Heart right ventricle (tissue), 16 donors: ENCODE data around the gene N4BP2. TPM values are rescaled to one million over a fixed set of nuclear protein-coding genes. Genes with fewer than 3 reads are reported as not detected.
A peak's percentile ranks its signal among the peaks of the same experiment; 100 is the strongest.

Source experiments
- ATAC-seq, 8 donors: fragments of 200-7000 bp; cut with Tn5 transposase; one replicate each; pipeline ENCODE4 v1.9.1; 2020; ENCODE audit warnings: mild to moderate bottlenecking in 8 of 8, moderate library complexity in 8 of 8, moderate number of reproducible peaks in 1 of 8
- DNase-seq, 2 donors: peaks; one replicate each; pipeline ENCODE4 v3.0.0-alpha.2; 2020
- H3K27ac ChIP-seq, 10 donors: fragments of 200-600 bp; sonication (generic) in 2 of 10; one replicate each; pipeline versions ENCODE4 v1.5.0 to v1.8.0; 2020 to 2022; ENCODE audit warnings: mild to moderate bottlenecking in 3 of 10
- H3K27me3 ChIP-seq, 7 donors: fragments of 200-600 bp; one replicate each; pipeline ENCODE4 v1.8.0; 2021 to 2022; ENCODE audit warnings: mild to moderate bottlenecking in 2 of 7
- H3K36me3 ChIP-seq, 9 donors: fragments of 200-600 bp; sonication (generic) in 1 of 9; one replicate each; pipeline versions ENCODE4 v1.5.0 to v1.8.0; 2020 to 2022; ENCODE audit warnings: mild to moderate bottlenecking in 2 of 9
- H3K4me1 ChIP-seq, 9 donors: fragments of 200-600 bp; sonication (generic) in 1 of 9; one replicate each; pipeline versions ENCODE4 v1.5.0 to v1.8.0; 2020 to 2022; ENCODE audit warnings: mild to moderate bottlenecking in 4 of 9
- H3K4me3 ChIP-seq, 10 donors: fragments of 200-600 bp; sonication (generic) in 2 of 10; one replicate each; pipeline versions ENCODE4 v1.5.0 to v1.8.0; 2020 to 2022; ENCODE audit warnings: mild to moderate bottlenecking in 7 of 10, moderate library complexity in 2 of 10
- H3K9me3 ChIP-seq, 11 donors: fragments of 200-600 bp in 10 of 11; sonication (generic) in 2 of 11; one replicate each; pipeline versions ENCODE4 v1.5.0 to v1.8.0; 2013 to 2022; ENCODE audit warnings: mild to moderate bottlenecking in 2 of 11, control low read depth in 1 of 11, moderate library complexity in 1 of 11
- WGBS, 2 donors: extraction: QIAGEN DNeasy Blood & Tissue Kit; methylation state at CpG; one replicate each; pipeline ENCODE4 v1.1.7; 2013; ENCODE audit warnings: inconsistent platforms in 1 of 2; 5-methylcytosine and 5-hydroxymethylcytosine counted together
- intact Hi-C, 10 donors: fragments of 100-400 bp; cut with DNase I; formaldehyde crosslinking; loops; one replicate each; pipeline versions ENCODE4 v1.11.1 to v1.14.2; 2022
- polyA plus RNA-seq, 2 donors: library from polyadenylated mRNA; stranded (reverse); fragments of 200-250 nt; gene quantifications; one replicate each; pipeline ENCODE4 v1.2.3, GENCODE V29; 2013
- total RNA-seq, 10 donors: library from RNA; stranded (reverse); fragmentation: NEBNext Ultra II Directional in 3 of 10; extraction: Animal tissue kit (Norgen Biotek cat#: 25700) in 3 of 10; gene quantifications; one replicate each; pipeline versions ENCODE4 v1.2.1 to v1.2.4, GENCODE V29; 2021 to 2023
- TF ChIP-seq, protein P1 (sequence below), 9 donors: fragments of 200-600 bp; sonication (generic) in 2 of 9; IDR thresholded peaks; one replicate each; pipeline versions ENCODE4 v1.5.0 to v1.8.0; 2021 to 2022; ENCODE audit warnings: antibody characterized with exemption in 9 of 9, mild to moderate bottlenecking in 5 of 9, moderate library complexity in 1 of 9
- donor health status: Arrhythmogenic right ventricular cardiomyopathy.
- donor health status: ischemic (EF 13 %, LVEDD 7.1; RV severe dilation, severe dysfunction).
- donor health status: healthy with polysubstance abuse.
- donor health status: DM: no; HTN: yes; CAD: no.
- donor health status: DM: no; HTN: no; CAD: no.
- donor health status: ischemic (EF 25% LVEDD 6.9; RV normal size, moderate dysfunction).
- donor health status: ischemic (EF 25% LVEDD 5.7; RV mildly dilated, moderate dysfunction).
- donor health status: healthy.
- donor health status: DM: yes; HTN: yes; CAD: no.
- donor health status: Ischemic cardiomyopathy.
- donor health status: ischemic (EF 35%, LVEDD 5.7; RV mildly dilated, moderate dysfunction).
- donor health status: nonischemic (EF 11% LVEDD 7.7; RV severe dilation, severe dysfunction).
- donor health status: DM: yes; HTN: yes; CAD: no.
- donor health status: PGD.
- donor health status: ischemic (EF 29% LVEDD 5.4; RV normal size, mild dysfunction).
- donor health status: nonischemic (EF 23%, LVEDD 6.1; RV moderate dilation, normal function).

The N4BP2 gene
- total and polyA plus RNA-seq, 12 donors, result 0.65 to 6.9 (median 5.1) TPM

DNA sequence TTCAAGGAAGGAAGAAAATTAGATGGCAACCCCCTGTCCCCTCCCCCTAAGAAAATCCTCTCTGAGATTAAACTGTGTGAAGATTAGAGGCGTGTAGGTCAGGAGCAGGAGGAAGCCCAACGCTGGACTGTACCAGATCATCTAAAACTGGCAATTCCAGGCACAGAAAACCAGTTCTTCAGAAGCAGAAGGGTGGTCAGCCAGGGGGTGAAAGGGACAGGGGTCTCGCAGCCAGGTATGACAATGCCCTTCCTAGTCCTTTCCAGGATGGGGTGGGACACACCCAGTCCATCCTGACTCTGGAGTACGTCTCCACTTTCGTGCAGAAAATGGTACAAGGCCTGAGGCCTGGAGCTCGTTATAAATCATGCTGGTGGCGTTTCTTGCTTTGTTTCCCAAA lies 136.9 kb downstream of the N4BP2 start:
- 80 to 83% methylated on average over 7 of the region's 7 CpGs for WGBS, 2 donors
- peaks cover 0 to 7% (median 0%) of the 10 kb centered on the region in 7 donors for H3K27me3 ChIP-seq

DNA sequence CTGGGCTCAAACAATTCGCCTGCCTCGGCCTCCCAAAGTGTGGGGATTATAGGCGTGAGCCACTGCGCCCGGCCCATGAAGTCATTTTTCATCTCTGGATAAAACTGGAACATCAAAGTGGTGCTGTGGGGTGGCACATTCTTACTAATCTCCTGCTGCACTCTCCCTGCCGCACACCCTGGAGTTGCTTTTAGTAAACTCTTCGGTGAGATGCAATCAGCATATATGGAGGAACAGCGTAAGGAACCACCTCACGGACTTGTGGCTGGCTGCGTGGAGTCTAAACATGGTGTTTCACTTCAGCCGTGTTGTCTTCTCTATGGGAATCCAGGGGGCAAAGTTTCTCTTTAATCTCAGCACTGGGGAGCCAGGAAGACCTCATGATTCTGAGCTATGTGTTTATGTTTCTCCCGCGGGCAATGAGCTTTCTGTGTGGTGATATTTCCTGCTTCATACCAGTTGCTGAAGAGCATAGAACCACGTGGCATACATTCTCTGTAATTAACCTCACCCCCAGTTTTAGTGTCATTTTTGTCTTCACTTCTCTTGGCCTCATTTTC lies 138.0 kb downstream of the N4BP2 start:
- peak in 1 of 8 donors; percentile 37 for ATAC-seq
- 66 to 68% methylated on average over 14 of the region's 14 CpGs for WGBS, 2 donors

More for the DNA sequence above, 136.9 kb downstream of the N4BP2 start:
- peak overlapping the region in 1 of 10 donors; percentile 9 for H3K4me3 ChIP-seq
- peak overlapping the region in 1 of 10 donors; percentile 89 for H3K27ac ChIP-seq
- ATAC-seq, result no peak
- intact Hi-C loops, result no loop called here
- no peaks in the 10 kb centered on the region for H3K9me3 ChIP-seq
- peaks cover 0 to 10% (median 0%) of the 10 kb centered on the region in 9 donors for H3K4me1 ChIP-seq
- H3K36me3 ChIP-seq, result no peaks in the 10 kb centered on the region
- TF ChIP-seq, protein P1, sequence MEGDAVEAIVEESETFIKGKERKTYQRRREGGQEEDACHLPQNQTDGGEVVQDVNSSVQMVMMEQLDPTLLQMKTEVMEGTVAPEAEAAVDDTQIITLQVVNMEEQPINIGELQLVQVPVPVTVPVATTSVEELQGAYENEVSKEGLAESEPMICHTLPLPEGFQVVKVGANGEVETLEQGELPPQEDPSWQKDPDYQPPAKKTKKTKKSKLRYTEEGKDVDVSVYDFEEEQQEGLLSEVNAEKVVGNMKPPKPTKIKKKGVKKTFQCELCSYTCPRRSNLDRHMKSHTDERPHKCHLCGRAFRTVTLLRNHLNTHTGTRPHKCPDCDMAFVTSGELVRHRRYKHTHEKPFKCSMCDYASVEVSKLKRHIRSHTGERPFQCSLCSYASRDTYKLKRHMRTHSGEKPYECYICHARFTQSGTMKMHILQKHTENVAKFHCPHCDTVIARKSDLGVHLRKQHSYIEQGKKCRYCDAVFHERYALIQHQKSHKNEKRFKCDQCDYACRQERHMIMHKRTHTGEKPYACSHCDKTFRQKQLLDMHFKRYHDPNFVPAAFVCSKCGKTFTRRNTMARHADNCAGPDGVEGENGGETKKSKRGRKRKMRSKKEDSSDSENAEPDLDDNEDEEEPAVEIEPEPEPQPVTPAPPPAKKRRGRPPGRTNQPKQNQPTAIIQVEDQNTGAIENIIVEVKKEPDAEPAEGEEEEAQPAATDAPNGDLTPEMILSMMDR (IDR thresholded peaks at IDR 0.05), result no peak
- DNase-seq, result no peak

DNA sequence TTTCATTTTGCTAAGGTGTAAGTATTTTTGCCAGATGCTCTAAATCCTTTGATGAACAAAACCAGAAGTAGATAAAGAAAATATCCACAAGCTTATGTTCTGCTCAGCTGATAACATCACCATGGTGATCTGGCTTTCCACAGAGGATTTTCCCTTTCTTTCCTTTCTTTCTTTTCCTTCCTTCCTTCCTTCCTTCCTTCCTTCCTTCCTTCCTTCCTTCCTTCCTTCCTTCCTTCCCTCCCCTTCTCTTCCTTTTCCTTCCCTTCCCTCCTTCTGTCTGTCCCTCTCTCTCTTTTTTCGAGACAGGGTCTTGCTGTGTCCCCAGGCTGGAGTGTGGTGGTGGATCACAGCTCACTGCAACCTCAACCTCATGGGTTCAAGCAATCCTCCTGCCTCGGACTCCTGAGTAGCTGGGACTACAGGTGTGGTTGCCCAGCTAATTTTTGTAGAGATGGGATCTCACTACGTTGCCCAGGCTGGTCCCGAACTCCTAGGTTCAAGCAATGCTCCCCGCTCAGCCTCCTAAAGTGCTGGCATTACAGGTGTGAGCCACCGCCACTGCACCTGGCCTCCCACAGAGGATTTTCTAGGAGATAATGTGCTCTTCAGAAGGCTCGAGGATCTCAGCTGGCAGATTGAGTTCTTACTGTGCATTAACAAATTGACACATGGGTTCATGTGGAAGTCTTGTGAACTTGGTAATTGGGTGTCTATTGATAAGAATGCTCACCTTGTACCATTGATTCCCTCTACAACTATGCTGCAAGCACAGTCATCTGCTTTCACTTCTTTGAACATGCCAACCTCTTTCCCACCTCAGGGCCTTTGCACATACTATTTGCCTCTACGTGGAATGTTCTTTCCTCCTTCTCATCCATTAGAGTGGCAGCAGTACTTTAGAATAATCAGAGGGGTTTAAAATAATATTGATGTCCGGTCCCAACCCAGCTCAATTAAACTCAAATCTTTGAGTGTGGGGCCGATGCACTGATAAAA lies 138.8 kb downstream of the N4BP2 start:
- no peaks in the 10 kb centered on the region for H3K9me3 ChIP-seq
- intact Hi-C loops, result no loop called here
- peaks cover 0 to 21% (median 0%) of the 10 kb centered on the region in 9 donors for H3K4me1 ChIP-seq
- H3K4me3 ChIP-seq, result no peak overlapping the region
- ATAC-seq, result no peak
- peak overlapping the region in 1 of 10 donors; percentile 89 for H3K27ac ChIP-seq
- DNase-seq, result no peak
- 93% methylated on average over 10 of the region's 10 CpGs for WGBS, 2 donors
- H3K27me3 ChIP-seq, result peaks cover 0 to 16% (median 6%) of the 10 kb centered on the region in 7 donors
- TF ChIP-seq, protein P1 (IDR thresholded peaks at IDR 0.05), result no peak
- no peaks in the 10 kb centered on the region for H3K36me3 ChIP-seq

More for the DNA sequence above, 138.0 kb downstream of the N4BP2 start:
- intact Hi-C loops, result no loop called here
- Histone ChIP-seq H3K9me3 (no peaks in the 10 kb centered on the region), H3K27ac (peak overlapping the region in 1 of 10 donors; percentile 89), H3K4me3 (peak overlapping the region in 1 of 10 donors; percentile 24), H3K27me3 (peaks cover 0 to 9% (median 0%) of the 10 kb centered on the region in 7 donors), H3K4me1 (peaks cover 0 to 18% (median 0%) of the 10 kb centered on the region in 9 donors), H3K36me3 (no peaks in the 10 kb centered on the region)
- TF ChIP-seq, protein P1 (IDR thresholded peaks at IDR 0.05), result no peak
- no peak for DNase-seq

DNA sequence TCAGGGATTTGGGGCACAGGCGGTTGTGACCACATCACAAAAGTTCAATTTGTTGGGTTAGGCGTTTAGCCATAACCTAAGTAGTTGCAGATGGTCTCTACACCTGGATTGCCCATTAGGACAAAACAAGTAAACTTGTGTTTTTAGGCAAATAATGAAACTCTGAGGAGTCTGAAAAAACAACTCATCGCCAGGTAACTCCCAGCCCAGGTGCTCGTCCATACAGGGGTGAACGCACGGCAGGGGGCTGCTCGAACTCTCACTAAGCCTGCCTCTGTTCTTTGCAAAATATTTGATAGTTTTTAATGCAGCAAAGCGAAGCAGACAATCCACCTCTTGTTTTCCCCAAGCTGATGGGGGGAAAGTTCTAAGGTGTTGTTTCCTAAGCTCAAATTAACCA lies 139.6 kb downstream of the N4BP2 start:
- WGBS, 2 donors, result 90 to 93% methylated on average over 8 of the region's 8 CpGs
- intact Hi-C loops, result no loop called here
- peak overlapping the region in 1 of 10 donors; percentile 48 for H3K4me3 ChIP-seq

More for the DNA sequence above, 139.6 kb downstream of the N4BP2 start:
- Histone ChIP-seq H3K36me3 (no peaks in the 10 kb centered on the region), H3K27me3 (peaks cover 0 to 19% (median 6%) of the 10 kb centered on the region in 7 donors), H3K9me3 (no peaks in the 10 kb centered on the region), H3K4me1 (peaks cover 0 to 24% (median 0%) of the 10 kb centered on the region in 9 donors), H3K27ac (peak overlapping the region in 1 of 10 donors; percentile 89)
- no peak for DNase-seq
- no peak for ATAC-seq
- TF ChIP-seq, protein P1 (IDR thresholded peaks at IDR 0.05), result no peak
